Measurements from ENCODE around the gene SDK1. TPM values are rescaled to one million over a fixed set of nuclear protein-coding genes. Genes with fewer than 3 reads are reported as not detected.

Gene SDK1
- total RNA-seq, 1 donor from 2014 or later = 4.3 TPM

GRCh38 chr7:3429981-3430380 is 128.9 kb downstream of the SDK1 start:
- no peaks in the 10 kb centered on the region for H3K9me3 Mint-ChIP-seq (ENCODE audit: unreplicated experiment)
- TF ChIP-seq CTCF (IDR thresholded peaks at IDR 0.05; ENCODE audit: unreplicated experiment) = no peak
- H3K27ac Mint-ChIP-seq (ENCODE audit: unreplicated experiment) = no peak overlapping the region
- H3K4me3 Mint-ChIP-seq (ENCODE audit: unreplicated experiment) = no peak overlapping the region
- no peaks in the 10 kb centered on the region for H3K27me3 Mint-ChIP-seq (ENCODE audit: unreplicated experiment)
- no peaks in the 10 kb centered on the region for H3K36me3 Mint-ChIP-seq (ENCODE audit: low read depth, unreplicated experiment)
- H3K4me1 Mint-ChIP-seq (ENCODE audit: unreplicated experiment) = peaks cover 4% of the 10 kb centered on the region
- DNase-seq (ENCODE audit: low spot score) = no peak

DNA sequence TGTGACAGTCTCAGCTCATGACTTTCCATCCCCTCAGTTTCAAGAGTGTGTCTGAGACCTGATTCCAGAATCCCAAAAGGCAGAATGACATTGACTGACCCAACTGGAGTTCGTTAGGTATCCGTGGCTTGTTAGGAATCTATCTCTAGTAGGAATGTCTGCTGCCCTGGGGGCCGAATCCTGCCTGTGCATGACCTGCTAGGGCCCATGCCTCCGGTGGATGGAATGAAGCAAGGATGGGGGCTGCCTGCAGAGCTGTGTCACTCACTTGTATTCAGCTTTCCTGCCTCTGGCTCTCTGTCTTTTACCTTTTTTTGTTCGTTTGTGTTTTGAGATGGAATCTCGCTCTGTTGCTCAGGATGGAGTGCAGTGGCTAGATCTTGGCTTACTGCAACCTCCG is 129.5 kb downstream of the SDK1 start:
- Mint-ChIP-seq H3K4me1 (ENCODE audit: unreplicated experiment) (peaks cover 4% of the 10 kb centered on the region), H3K9me3 (ENCODE audit: unreplicated experiment) (no peaks in the 10 kb centered on the region), H3K36me3 (ENCODE audit: low read depth, unreplicated experiment) (no peaks in the 10 kb centered on the region), H3K27me3 (ENCODE audit: unreplicated experiment) (no peaks in the 10 kb centered on the region), H3K27ac (ENCODE audit: unreplicated experiment) (no peak overlapping the region), H3K4me3 (ENCODE audit: unreplicated experiment) (no peak overlapping the region)
- no peak for TF ChIP-seq CTCF (IDR thresholded peaks at IDR 0.05; ENCODE audit: unreplicated experiment)
- DNase-seq (ENCODE audit: low spot score) = no peak

DNA sequence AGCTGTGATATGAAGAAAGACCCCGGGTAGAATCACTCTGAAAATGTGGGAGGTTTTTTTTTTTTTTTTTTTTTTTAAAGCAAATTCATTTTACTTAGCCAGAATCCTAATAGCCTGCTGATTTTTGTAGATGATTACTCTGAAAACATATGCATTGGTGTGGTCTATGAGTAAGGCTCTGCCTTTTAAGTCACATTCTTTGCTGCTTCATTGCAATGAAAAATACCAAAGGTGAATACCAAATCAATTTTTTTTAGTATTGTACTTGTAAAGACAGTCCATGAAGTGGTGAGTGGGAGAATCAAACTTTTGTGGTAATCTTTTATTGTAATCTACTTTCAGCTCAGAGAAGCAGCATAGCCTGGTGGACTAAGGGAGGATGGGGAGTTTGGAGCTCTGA is 130.3 kb downstream of the SDK1 start:
- H3K4me1 Mint-ChIP-seq (ENCODE audit: unreplicated experiment) = no peaks in the 10 kb centered on the region
- H3K4me3 Mint-ChIP-seq (ENCODE audit: unreplicated experiment) = no peak overlapping the region
- no peak for TF ChIP-seq CTCF (IDR thresholded peaks at IDR 0.05; ENCODE audit: unreplicated experiment)
- H3K36me3 Mint-ChIP-seq (ENCODE audit: low read depth, unreplicated experiment) = no peaks in the 10 kb centered on the region
- no peaks in the 10 kb centered on the region for H3K27me3 Mint-ChIP-seq (ENCODE audit: unreplicated experiment)
- no peaks in the 10 kb centered on the region for H3K9me3 Mint-ChIP-seq (ENCODE audit: unreplicated experiment)
- H3K27ac Mint-ChIP-seq (ENCODE audit: unreplicated experiment) = no peak overlapping the region
- no peak for DNase-seq (ENCODE audit: low spot score)

DNA sequence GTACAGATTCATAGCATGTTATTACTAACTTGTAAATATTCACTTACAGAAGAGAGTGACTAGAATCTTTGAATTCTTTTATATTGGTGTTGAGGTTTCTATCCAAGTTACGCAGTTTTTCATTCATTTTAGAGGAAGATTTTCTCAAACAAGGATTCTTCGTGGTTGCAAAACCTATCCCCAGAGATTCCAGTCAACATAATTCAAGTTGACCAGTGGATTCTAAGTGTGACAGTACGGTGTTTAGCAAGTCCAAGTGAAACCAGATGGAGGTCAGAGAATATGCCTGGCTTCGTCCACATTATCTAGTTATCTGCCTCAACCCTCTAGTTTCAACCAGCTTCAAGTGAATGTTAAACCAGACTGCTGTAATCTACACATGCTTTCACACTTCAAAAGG is 131.9 kb downstream of the SDK1 start:
- TF ChIP-seq CTCF (IDR thresholded peaks at IDR 0.05; ENCODE audit: unreplicated experiment) = no peak
- H3K27me3 Mint-ChIP-seq (ENCODE audit: unreplicated experiment) = no peaks in the 10 kb centered on the region
- DNase-seq (ENCODE audit: low spot score) = no peak
- no peaks in the 10 kb centered on the region for H3K9me3 Mint-ChIP-seq (ENCODE audit: unreplicated experiment)
- no peaks in the 10 kb centered on the region for H3K4me1 Mint-ChIP-seq (ENCODE audit: unreplicated experiment)
- no peak overlapping the region for H3K4me3 Mint-ChIP-seq (ENCODE audit: unreplicated experiment)
- no peaks in the 10 kb centered on the region for H3K36me3 Mint-ChIP-seq (ENCODE audit: low read depth, unreplicated experiment)
- H3K27ac Mint-ChIP-seq (ENCODE audit: unreplicated experiment) = no peak overlapping the region

- H3K27me3 Mint-ChIP-seq (ENCODE audit: unreplicated experiment) = no peaks in the 10 kb centered on the region
- no peaks in the 10 kb centered on the region for H3K4me1 Mint-ChIP-seq (ENCODE audit: unreplicated experiment)
- no peak for DNase-seq (ENCODE audit: low spot score)
These were observed 133.6 kb downstream of the SDK1 start for GRCh38 chr7:3434611-3435010.

More at GRCh38 chr7:3434611-3435010, 133.6 kb downstream of the SDK1 start:
- no peaks in the 10 kb centered on the region for H3K9me3 Mint-ChIP-seq (ENCODE audit: unreplicated experiment)
- H3K36me3 Mint-ChIP-seq (ENCODE audit: low read depth, unreplicated experiment) = no peaks in the 10 kb centered on the region
- no peak overlapping the region for H3K4me3 Mint-ChIP-seq (ENCODE audit: unreplicated experiment)
- H3K27ac Mint-ChIP-seq (ENCODE audit: unreplicated experiment) = no peak overlapping the region
- TF ChIP-seq CTCF (IDR thresholded peaks at IDR 0.05; ENCODE audit: unreplicated experiment) = no peak

All from endothelial cell (in vitro differentiated cells).